ENCODE measurements around the gene CASK. TPM values are rescaled to one million over a fixed set of nuclear protein-coding genes. Genes with fewer than 3 reads are reported as not detected.
"Not testable (repeated sequence)": the region's sequence is repeated elsewhere in the genome, so short reads cannot be mapped to it uniquely, and the experiment has no call there.

CASK gene
- total RNA-seq, 2 donors from 2014 or later = 19.7 to 20.4 TPM

DNA sequence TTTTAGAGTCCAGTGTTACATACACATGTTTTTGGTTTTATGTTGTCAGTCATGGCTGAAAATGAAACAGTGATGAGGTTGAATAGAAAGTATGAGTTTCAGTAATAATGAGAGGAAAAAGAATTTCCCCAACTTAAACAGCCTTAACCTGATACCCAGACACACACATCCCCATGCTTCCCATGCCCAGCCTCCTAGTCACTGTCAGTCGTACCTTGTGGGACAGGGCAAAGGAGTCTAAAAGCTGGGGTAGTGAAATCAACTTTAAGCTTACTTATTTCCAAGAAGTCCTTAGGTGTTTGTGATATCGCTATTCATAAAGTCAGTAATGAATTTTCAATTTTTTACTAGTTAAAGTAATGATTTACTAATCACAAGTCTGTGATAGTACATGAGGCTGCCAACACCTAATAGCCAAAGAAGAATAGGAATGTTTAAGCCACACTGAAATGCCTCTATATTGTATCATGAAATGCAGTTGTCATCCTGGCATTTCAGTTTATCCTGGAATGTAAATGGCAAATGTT lies 258.9 kb downstream of the CASK start:
- no peaks in the 10 kb centered on the region for H3K36me3 ChIP-seq
- 94% methylated on average over 2 of the region's 2 CpGs for WGBS
- TF ChIP-seq, protein P1, sequence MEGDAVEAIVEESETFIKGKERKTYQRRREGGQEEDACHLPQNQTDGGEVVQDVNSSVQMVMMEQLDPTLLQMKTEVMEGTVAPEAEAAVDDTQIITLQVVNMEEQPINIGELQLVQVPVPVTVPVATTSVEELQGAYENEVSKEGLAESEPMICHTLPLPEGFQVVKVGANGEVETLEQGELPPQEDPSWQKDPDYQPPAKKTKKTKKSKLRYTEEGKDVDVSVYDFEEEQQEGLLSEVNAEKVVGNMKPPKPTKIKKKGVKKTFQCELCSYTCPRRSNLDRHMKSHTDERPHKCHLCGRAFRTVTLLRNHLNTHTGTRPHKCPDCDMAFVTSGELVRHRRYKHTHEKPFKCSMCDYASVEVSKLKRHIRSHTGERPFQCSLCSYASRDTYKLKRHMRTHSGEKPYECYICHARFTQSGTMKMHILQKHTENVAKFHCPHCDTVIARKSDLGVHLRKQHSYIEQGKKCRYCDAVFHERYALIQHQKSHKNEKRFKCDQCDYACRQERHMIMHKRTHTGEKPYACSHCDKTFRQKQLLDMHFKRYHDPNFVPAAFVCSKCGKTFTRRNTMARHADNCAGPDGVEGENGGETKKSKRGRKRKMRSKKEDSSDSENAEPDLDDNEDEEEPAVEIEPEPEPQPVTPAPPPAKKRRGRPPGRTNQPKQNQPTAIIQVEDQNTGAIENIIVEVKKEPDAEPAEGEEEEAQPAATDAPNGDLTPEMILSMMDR (IDR thresholded peaks at IDR 0.05) = no peak
- no peak for TF ChIP-seq POLR2A (IDR thresholded peaks at IDR 0.05)
- TF ChIP-seq POLR2AphosphoS5 (IDR thresholded peaks at IDR 0.05) = no peak
- no peak overlapping the region for H3K4me3 ChIP-seq
- no peaks in the 10 kb centered on the region for H3K27me3 ChIP-seq (replicated peaks; ENCODE audit: insufficient read depth)
- H3K9me3 ChIP-seq = no peaks in the 10 kb centered on the region
- no peak overlapping the region for H3K27ac ChIP-seq
- intact Hi-C loops (cut with DNase I) = no loop called here
- H3K4me1 ChIP-seq (replicated peaks) = no peaks in the 10 kb centered on the region
- DNase-seq (ENCODE audit: low spot score) = no peak

DNA sequence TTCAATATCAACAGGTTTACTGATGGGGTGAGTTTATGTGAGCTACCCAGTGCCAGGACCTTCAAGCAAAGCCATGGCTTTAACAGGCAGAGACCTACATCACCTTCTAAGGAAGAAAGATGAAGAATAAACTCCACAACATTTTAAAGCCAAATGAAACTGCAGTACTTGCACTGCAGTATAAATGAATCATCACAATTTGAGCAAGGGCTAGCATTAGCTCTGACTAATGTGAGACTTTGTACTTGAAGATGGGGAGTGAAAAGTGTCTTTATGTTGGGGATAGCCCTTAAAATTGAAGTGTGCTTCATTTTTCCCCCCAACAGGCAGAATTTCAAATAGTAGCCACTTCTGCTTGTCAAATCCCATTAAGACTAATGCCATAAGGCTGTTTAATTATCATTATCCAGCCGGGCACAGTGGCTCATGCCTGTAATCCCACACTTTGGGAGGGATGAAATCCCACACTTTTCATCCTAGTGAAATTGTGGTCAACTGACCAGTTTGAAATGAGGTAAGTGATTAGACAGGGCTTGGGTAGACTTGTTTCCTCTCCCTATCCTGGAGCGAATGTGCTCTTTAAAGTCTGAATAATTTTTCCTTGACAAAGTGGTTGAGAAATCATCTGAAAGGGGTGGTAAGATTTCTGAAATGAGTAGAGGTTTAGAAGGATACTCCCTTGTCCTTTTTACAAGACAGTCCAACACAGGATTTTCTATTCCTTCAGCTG lies 261.8 kb downstream of the CASK start:
- Histone ChIP-seq H3K4me1 (replicated peaks) (no peaks in the 10 kb centered on the region), H3K4me3 (no peak overlapping the region), H3K36me3 (no peaks in the 10 kb centered on the region), H3K9me3 (no peaks in the 10 kb centered on the region), H3K27ac (no peak overlapping the region), H3K27me3 (replicated peaks; ENCODE audit: insufficient read depth) (no peaks in the 10 kb centered on the region)
- WGBS = 75% methylated on average over 2 of the region's 2 CpGs
- intact Hi-C loops (cut with DNase I) = no loop called here
- no peak for DNase-seq (ENCODE audit: low spot score)
- TF ChIP-seq POLR2AphosphoS5 (IDR thresholded peaks at IDR 0.05) = no peak
- TF ChIP-seq, protein P1 (IDR thresholded peaks at IDR 0.05) = no peak
- no peak for TF ChIP-seq POLR2A (IDR thresholded peaks at IDR 0.05)

DNA sequence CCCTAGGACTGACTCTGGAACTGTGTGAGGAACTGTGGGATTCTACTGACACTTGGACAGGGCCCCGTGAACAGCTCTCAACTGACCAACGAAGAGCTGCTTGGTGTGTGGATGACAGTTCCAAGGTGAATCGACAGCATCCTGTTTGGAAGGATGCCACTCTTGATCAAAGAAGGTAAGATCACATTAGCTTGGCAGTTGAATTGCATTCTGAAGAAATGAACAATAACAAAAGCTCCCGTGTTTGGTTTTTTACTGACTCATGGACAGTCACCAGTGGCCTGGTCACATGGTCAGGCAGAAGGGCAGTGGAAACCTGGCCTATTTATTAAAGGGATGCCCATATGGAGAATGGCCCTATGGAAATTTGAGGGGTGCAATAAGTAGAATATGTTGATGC lies 267.7 kb downstream of the CASK start:
- no peak overlapping the region for H3K27ac ChIP-seq
- intact Hi-C loops (cut with DNase I) = no loop called here
- no peak for DNase-seq (ENCODE audit: low spot score)
- 60% methylated on average over 4 of the region's 4 CpGs for WGBS
- H3K4me1 ChIP-seq (replicated peaks) = no peaks in the 10 kb centered on the region
- no peaks in the 10 kb centered on the region for H3K27me3 ChIP-seq (replicated peaks; ENCODE audit: insufficient read depth)
- TF ChIP-seq POLR2AphosphoS5 (IDR thresholded peaks at IDR 0.05) (no peak), POLR2A (IDR thresholded peaks at IDR 0.05) (no peak)
- TF ChIP-seq, protein P1 (IDR thresholded peaks at IDR 0.05) = no peak
- no peaks in the 10 kb centered on the region for H3K9me3 ChIP-seq
- H3K4me3 ChIP-seq = no peak overlapping the region
- H3K36me3 ChIP-seq = no peaks in the 10 kb centered on the region

DNA sequence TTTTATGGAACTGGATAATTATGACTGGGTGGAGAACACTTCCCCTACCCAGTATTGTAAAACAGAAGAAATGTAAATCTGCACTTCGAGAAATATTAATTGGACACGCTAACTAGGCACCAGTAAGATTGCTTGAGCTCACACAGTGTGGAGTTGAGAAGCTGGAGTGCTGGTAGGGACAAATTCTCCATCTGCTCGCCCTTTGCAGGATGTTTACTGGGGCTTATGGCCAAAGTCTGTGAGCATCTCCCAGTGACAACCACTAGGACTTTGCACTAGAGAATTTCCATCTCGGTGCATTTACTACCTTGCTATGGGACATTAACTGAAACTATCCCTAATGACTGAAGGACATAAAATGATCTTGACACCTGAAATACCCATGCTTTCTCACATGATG lies 268.3 kb downstream of the CASK start:
- H3K9me3 ChIP-seq = no peaks in the 10 kb centered on the region
- H3K36me3 ChIP-seq = no peaks in the 10 kb centered on the region
- 67% methylated on average over 4 of the region's 4 CpGs for WGBS
- H3K27me3 ChIP-seq (replicated peaks; ENCODE audit: insufficient read depth) = no peaks in the 10 kb centered on the region
- TF ChIP-seq POLR2AphosphoS5 (IDR thresholded peaks at IDR 0.05) (no peak), POLR2A (IDR thresholded peaks at IDR 0.05) (no peak)
- TF ChIP-seq, protein P1 (IDR thresholded peaks at IDR 0.05) = no peak
- intact Hi-C loops (cut with DNase I) = no loop called here
- no peak overlapping the region for H3K27ac ChIP-seq
- no peaks in the 10 kb centered on the region for H3K4me1 ChIP-seq (replicated peaks)
- no peak overlapping the region for H3K4me3 ChIP-seq
- DNase-seq (ENCODE audit: low spot score) = no peak

DNA sequence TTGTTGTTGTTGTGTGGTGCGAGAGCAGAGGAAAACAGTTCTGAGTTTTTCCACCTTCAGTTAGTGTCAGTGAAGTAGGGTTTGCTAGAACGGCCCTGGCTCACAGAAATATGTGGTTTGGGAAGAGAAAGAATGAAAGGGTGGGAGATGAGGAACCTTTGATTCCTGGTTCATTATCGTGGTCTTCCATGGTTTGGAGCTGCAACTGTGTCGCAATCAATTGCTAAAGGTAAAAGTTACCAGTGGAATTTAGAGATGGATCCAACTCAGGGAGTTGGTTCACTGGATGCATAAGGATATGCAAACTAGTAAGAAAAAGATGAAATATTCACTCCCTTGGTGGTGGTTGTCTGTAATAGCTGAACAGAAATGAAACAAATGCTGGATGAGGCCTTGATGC lies 270.2 kb downstream of the CASK start:
- no peaks in the 10 kb centered on the region for H3K27me3 ChIP-seq (replicated peaks; ENCODE audit: insufficient read depth)
- intact Hi-C loops (cut with DNase I) = no loop called here
- WGBS = 96% methylated on average over 4 of the region's 4 CpGs
- no peak overlapping the region for H3K4me3 ChIP-seq
- DNase-seq (ENCODE audit: low spot score) = no peak
- H3K9me3 ChIP-seq = no peaks in the 10 kb centered on the region
- TF ChIP-seq POLR2AphosphoS5 (IDR thresholded peaks at IDR 0.05) (no peak), POLR2A (IDR thresholded peaks at IDR 0.05) (no peak)
- TF ChIP-seq, protein P1 (IDR thresholded peaks at IDR 0.05) = no peak
- no peaks in the 10 kb centered on the region for H3K4me1 ChIP-seq (replicated peaks)
- H3K36me3 ChIP-seq = no peaks in the 10 kb centered on the region
- H3K27ac ChIP-seq = no peak overlapping the region

DNA sequence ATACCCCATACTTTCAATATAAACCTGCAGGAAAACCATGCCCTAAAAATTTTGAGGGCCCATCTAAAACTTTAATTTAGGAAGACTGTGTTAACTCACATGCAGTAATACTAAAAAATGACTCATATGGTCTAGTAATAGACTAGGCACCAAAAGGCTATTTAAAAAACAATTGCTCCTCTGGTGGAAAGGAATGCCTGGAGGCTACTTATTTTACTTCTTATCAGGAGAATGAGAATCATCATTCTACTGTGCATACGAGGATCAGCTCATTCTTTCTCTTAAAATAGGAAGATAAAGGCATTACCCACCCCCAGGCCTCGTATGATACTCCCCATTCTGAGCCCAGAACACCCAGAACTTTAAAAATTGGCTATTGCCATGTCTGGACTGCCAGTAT lies 277.2 kb downstream of the CASK start:
- H3K9me3 ChIP-seq; H3K4me1 ChIP-seq (replicated peaks); intact Hi-C loops (cut with DNase I); DNase-seq (ENCODE audit: low spot score); H3K27me3 ChIP-seq (replicated peaks; ENCODE audit: insufficient read depth); H3K4me3 ChIP-seq; H3K36me3 ChIP-seq; H3K27ac ChIP-seq: not testable (repeated sequence)
- WGBS = 75% methylated on average over 2 of the region's 2 CpGs

Data from prostate gland (tissue), 2 donors.